GM18519 (cell line): ENCODE data around the gene ENGASE.
A peak's percentile ranks its signal among the peaks of the same experiment; 100 is the strongest.
"Not testable (repeated sequence)": the region's sequence is repeated elsewhere in the genome, so short reads cannot be mapped to it uniquely, and the experiment has no call there.

Source experiments
- ATAC-seq: cut with Tn5 transposase; IDR thresholded peaks from one replicate; pipeline ENCODE4 v1.9.1; 2021; ENCODE audit warnings: mild to moderate bottlenecking, moderate library complexity; ENCODE audit not compliant: unreplicated experiment, low FRiP score

ENGASE gene

GRCh38 chr17:79074649-79075445, at the start of gene ENGASE:
Gene ENGASE, plus strand, starts transcription at chr17:79074824. Its CDS starts 121 bp downstream, at chr17:79074945.
- peak; percentile 73 for ATAC-seq

DNA sequence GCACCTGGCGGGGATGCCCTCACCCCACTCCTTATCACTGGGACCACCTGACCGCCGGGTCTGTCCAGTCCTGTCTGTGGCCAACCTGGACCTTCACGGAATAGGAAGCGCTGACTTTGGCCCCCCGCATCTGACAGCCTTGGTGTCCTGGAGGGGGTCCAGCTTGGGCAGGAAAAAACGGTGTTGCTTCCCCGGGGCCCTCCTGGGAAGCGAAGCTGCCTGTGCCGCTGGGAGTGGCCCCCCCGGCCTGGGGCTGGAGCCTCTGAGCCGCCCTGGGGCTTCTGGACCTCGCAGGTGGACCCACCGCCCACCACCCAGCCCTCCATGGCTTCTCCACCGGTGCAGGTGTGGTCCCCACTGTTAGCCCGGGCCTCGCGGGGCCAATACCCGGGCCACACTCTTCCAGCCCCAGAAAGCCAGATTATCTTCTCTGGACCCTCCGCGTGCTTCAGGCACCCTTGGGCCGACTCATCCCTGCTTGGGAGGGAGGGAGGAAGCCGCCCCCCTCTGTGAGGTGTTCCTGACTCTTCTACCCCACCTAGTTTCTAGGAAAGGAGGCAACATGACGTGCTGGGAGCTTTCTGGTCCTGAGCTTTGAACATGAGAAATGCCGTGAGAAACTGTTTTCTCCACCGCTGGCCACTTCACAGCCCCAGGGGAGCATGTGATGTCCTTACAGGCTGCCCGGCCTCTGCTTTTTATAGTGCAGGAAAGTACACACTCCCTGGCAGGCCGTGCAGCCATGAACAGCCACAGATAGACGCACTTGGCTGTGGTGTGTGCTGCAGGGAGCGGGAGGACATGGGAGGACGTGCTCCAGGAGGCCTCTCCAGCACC, 49.5 kb upstream of the ENGASE start:
- ATAC-seq = no peak

- no peak for ATAC-seq
Measured at GRCh38 chr17:79026376-79027273, 48.0 kb upstream of the ENGASE start.

DNA sequence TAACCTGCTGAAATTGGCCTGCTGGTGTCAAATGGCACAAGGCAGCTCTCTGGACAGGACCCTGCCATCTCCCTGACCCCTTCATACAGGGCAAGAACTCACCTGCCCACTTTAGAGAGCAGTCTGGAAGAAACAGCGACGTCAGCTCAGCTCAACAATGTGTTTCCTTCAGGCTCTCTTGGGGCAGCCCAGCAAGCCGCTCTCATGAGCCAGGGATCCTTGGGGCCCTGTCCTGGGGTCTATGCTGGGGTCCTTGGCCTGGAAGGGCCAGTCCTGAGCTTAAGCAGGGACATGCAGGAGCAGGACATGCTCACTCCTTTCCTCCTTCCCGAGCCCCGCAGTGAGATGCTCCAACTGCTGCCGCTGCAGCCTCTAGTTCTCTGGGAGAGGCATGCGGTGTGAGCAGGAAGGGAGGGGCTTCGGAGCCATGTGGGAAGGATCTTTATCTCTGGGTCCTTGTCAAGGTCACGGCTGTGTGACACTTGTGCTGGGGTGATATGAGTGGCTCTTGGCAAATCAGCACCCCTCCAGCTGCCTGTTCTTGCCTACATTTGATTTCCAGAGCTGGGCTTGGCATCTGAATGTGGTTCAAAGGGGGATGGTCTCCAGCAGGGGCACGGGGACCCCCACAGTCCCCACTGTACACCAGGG, 47.2 kb upstream of the ENGASE start:
- ATAC-seq = no peak

GRCh38 chr17:79027925-79028491, 46.6 kb upstream of the ENGASE start:
- no peak for ATAC-seq

- no peak for ATAC-seq
Measured at GRCh38 chr17:79028496-79029326, 45.9 kb upstream of the ENGASE start.

DNA sequence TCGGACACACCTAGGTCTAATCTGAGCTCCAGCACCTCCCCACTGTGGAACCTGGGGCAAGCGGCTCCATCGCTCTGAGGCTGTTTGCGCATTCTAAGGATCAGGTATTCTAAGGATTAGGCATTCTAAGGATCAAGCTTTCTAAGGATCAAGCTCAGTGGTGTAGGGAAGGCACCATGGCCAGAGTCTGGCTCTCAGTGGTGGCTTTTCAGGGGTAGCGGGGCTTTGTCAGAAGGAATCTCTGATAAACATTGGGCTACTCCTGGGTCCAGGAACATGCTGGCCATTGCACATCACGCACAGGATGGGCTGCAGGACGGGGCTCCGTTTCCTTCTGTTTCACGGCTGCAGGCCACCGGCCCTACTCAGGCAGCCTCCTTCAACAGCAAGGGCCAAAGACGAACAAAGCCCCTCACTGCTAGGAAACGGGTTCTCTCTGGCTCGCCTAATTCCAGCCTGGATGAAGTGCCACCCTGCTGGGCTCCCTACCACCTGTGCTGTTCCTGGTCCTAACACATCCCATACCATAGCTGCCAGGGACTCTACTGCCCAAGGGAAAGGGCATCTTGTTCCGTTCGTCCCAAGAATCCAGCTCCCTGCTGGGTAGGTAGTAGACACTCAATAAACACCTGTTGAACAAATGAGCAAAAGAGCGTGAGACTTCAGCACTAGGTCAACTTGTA, 45.2 kb upstream of the ENGASE start:
- ATAC-seq = no peak

- not testable (repeated sequence) for ATAC-seq
Measured at GRCh38 chr17:79030636-79031035, 44.0 kb upstream of the ENGASE start.

DNA sequence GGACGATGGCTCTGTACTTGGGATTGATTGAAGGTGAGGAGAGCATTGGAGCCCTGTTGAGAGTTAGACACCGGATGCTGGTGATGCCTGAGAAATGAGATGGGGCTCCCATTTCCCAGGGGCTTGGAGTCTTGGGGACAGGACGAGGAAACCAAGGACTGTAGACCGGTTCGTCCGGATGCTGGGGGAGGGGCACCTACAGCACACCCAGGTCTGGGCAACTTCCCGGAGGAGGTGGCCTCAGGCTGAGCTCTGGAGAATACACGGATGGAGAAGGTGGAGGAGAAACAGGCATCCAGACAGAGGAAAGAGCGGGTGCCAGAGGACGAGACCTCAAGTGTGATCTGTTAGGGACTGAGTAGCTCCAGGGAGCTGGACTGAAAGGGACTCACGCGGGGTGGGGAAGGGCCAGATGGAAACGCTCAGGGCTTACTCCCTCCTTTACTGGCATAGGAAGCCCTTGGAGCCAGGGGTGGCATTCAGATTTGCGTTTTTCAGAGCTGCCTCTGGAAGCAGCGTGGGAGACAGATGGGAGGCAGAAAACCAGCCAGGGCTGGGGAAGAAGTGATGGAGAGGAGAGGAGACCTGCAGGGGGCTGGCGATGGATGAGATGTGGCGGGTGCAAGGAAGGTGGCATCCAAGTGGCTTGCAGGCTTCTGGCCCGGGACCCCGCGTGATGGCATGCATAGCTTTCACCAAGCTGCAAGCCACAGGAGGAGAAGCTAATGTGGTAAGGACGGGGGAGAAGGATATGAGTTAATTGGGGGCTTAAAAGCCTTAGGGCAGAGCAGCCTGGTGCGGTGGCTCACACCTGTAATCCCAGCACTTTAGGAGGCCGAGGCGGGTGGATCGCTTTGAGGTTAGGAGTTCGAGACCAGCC, 42.4 kb upstream of the ENGASE start:
- ATAC-seq = no peak

DNA sequence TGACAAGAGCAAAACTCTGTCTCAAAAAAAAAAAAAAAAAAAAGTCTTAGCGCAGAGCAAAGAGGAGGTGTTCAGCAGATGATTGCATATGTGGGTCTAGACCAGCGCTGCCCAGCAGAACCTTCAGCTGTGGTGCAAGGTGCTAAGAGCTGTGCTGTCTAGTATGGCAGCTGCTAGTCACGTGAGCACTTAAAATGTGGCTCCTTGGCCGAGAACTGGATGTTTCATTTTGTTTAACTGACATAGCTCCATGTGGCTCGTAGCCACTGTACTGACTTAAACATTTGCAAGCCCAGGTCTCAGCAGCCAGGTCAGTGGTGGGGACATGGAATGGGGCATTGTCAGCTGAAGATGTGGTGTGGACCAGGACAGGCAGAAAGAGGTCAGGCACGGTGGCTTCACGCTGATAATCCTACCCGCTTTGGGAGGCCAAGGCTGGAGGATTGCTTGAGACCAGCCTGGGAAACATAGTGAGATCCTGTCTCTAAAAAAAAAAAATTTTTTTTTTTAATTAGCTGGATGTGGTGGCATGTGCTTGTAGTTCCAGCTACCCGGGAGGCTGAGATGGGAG, 41.5 kb upstream of the ENGASE start:
- no peak for ATAC-seq

- ATAC-seq = no peak
Measured at GRCh38 chr17:79033741-79034501, 40.7 kb upstream of the ENGASE start.

DNA sequence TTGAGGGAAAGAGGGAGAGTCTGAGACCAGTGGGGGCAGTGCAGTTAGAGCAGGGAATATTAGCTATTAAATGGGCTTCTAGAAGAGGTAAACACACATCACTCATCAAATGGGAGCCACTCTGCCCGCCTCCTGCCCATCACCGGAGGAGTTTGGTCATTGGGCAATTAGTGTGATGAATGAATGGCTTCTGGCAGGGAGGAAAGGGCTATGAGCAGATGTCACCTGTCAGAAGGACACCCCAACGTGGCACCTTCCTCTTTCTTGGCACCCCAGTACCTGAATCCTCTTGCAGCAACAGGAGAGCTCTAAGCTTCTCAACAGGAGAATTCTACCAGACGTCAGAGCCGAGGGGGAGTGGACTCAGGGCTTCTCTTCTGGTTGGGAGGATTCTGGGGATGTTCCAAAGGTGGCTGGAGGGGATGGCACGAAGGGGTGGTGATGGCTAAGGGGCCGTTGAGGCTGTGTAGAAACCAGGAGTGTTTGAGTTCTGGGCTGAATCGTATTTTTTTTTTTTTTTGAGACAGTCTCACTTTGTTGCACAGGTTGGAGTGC, 39.6 kb upstream of the ENGASE start:
- ATAC-seq = no peak

- no peak for ATAC-seq
Measured at GRCh38 chr17:79035686-79036085, 38.9 kb upstream of the ENGASE start.

DNA sequence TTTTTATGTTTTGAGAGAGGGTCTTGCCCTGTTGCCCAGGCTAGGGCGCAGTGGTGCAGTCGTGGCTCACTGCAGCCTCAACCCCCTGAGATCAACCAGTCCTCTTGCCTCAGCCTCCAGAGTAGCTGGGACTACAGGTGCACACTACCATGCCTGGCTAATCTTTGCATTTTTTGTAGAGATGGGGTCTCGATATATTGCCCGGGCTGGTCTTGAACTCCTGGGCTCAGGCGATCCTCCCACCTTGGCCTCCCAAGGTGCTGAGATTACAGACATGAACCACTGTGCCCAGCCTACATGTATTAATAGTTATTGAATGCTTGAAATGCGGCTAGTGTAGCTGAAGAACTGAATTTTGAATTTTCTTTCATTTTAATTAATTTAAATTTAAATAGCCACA, 38.4 kb upstream of the ENGASE start:
- ATAC-seq = no peak

- no peak for ATAC-seq
Measured at GRCh38 chr17:79036596-79036995, 38.0 kb upstream of the ENGASE start.

- ATAC-seq = no peak
Measured at GRCh38 chr17:79038545-79039135, 36.0 kb upstream of the ENGASE start.
